NCI-H526 treated with DMSO at 0.1 percent for 48 hours (cell line): ENCODE measurements around the gene GPR65.

Experiments used
- DNase-seq: peaks from one replicate; lab custom pipeline; 2025; lab: John Stamatoyannopoulos, UW

GPR65 gene

DNA sequence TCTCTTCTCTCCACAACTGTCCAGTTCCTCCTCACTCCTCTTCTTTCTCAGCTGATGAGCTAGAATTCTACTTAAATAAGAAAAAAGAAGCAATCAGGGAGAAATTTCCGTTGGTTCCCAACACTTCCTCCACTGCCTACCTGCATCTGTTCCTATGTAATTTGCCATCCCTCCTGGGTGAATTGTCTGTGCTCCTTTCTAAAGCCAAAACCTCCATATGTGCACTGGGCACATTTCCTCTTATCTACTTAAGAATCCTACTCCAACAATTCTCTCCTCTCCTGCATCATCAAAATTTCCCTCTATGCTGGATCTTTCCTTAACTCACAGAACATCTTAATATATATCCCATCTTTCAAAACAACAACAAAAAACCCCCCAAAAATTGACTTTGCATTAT, 35.2 kb downstream of the GPR65 start:
- DNase-seq: no peak

DNA sequence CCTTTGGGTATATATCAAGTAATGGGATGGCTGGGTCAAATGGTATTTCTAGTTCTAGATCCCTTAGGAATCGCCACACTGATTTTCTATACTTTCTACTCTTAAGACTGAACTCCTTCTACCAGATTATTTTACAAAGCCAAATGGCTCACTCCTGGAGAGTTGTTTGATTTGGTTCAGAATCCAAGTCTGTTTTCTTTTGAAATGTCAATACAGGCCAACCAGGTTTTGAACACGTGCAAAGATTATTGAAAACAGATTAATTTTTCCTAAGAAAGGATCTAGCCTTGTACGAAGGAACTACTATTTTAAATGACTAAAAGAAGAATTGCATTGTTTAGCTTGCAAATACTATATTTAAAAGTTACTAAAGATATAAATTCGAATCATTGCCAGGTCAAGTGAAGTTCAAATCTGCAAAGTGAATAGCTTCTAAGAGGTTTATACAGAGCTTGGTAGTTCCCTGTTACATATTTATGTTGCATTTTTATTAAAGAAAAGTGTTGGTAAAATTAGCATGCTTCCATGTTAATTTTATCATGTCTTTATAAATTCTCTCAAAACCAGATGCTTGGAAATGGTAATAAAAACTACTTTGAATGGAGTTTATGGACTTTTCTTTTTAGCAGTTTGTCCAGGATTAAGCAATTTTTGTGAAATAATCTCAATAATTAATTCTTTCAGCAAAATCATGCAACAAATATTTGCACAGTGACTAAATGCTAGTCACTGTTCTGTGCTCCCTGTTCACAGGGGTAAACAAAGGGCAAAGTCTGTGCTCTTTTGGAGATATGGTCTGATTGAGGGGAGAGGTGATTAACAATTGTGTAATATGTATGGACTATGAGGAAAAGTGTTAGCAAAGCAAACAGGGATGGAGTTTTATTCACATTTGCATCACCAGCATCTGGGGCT, 38.9 kb downstream of the GPR65 start:
- DNase-seq: no peak

DNA sequence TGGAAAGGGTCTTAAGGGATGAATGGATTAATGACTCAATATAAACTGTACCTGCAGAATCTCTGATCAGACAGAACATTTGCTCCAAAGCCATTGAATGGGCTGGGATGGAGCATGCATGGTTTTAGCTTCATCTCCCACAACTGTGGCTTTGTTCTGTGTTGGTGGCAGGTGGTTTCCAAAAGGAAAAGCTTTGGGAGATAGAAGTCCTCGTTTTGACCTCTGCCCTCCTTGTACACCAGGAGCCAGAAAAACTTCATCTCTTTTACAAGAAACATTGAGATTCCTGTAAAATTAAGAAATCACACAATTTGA, 39.5 kb downstream of the GPR65 start:
- no peak for DNase-seq

DNA sequence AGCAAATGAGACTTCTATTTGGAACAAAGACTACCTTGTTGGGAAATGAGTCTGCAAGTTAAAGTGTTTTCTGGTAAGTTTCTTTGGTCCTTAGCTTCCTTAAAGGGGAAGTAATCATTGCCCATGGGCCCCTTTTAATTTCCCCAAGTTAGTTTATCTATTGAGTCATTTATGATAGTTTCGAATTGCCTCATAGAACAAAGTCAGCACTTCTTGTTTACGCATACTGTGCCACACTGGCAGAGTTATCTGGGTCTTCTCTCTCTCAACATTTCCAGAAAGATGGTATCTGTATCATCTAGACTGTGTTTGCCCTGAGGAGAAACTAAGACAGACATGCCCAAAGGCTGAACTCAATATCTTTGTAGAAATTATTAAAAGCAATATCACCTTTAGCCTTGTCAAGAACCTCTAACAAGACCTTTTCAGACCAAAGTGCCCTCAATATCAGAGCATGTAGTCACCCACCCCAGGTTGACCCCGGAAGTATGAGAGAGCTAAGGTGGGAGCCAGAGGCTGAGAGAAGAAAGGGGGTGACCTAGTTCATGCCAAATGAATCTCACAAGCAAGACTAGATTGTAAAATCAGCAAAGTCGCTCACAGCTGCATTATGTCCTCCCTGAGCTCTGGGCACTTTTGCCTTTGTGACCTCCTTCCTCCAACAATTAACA, 40.0 kb downstream of the GPR65 start:
- no peak for DNase-seq

DNA sequence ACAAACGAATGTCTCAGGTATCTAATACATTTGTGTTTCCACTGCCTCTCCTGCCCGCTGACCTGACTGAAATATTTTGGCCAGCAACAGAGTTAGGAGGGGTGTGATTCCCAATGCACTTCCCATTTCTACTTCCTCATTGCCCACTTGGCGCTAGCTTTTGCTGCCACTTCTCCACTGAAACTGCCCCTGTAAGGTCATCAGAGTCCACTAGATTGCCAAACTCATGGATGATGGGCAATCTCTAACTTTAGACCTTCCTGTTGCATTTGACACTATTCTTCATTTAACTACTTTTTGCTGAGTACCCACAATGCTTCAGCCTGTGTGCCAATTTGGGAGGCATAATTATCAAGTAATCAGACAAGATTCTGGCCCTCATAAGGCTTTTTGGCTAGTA, 40.8 kb downstream of the GPR65 start:
- DNase-seq: no peak

DNA sequence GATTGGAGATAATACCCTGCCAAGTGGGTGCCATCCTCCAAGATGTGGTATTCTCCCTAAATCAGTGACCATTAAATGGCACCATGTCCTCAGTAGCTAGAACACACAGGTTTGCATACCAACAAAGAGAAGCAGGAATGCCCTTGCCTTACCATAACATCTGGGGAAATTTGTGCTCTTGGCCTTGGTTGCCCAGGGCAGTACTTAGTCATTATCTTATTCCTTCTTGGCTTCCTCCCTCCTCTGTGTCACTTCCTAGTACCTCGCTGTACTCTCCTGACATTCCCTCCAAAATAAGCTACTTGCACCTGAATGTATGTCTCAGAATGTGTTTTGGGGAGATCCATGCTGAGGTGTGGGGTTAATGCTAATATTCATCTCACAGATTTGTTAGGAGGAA, 43.4 kb downstream of the GPR65 start:
- no peak for DNase-seq

DNA sequence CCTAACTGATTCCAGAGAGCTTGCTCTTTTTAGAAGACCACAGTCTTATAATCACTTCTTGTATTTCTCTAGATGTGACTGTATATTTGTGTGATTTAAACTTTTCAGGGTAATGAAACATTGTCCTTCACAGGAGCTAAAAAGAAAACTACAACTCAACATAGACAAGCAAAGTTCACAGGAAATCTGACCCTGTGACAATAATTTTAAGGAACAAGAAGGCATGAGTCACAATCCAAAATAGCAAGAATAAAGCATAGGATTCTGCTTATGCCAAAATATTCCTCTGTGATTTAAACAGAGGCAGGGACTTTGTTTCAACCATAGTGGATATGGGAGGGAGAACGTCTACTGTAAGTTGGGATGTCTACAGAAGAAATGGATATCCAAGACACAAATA, 44.3 kb downstream of the GPR65 start:
- DNase-seq: no peak

DNA sequence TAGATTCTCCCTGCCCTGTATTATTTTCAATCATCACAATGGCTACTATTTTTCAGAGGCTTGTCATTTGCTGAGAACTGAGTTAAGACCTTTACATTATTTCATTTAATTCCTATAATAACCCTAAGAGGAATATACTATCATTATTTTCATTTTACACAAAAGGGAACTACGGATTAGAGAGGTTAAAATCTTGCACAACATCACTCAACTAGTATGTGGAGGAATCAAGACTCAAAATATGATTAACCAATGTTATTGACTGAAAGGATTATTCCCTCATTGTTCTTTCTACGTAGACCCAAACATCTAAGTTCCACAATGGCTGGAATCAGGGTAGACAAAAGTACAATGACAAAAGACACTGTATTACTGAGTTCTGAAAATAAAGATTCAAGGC, 45.0 kb downstream of the GPR65 start:
- DNase-seq: no peak

DNA sequence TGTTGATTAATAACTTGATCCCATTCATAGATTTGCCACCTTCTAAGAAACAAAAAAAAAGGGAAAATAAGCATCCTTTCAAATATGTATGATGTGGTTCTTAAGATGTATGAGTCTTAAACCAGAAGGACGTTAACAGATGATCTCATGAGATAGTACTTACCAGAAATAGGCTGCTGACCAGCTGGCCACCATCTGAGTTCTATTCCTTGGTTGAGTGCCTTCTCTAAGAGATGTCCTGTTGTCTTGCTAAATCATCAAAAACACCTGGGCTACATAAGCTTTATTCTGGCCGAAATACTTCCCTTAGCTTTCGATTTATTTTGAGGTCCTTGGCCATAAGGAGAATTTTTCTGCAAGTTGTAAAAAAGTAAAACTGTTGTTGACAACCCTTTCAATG, 55.6 kb downstream of the GPR65 start:
- no peak for DNase-seq

DNA sequence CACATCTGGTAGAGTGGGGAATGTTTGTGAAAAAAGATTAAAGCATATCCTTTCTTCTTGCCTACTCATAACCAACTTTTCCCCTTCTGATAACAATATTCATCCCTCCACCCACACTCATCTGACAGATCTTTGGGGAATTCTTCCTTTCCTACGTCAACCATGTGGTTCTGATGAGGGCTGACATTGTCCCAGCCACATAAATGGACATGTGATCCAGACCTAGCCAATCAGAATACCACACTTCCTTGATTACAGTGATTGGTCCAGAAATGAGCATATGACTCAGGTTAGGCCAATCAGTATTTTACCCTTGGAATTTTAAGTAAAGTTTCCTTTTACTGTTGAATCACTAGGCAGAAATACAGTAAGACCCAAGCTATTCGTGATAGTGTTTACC, 58.9 kb downstream of the GPR65 start:
- no peak for DNase-seq
